ENCODE results near the gene ANKRD9. TPM values are rescaled to one million over a fixed set of nuclear protein-coding genes. Genes with fewer than 3 reads are reported as not detected.
A peak's percentile ranks its signal among the peaks of the same experiment; 100 is the strongest.
"Not testable (repeated sequence)": the region's sequence is repeated elsewhere in the genome, so short reads cannot be mapped to it uniquely, and the experiment has no call there.

Gene ANKRD9
- total RNA-seq = 20.3 and 24.2 TPM in 2 replicates

- DNase-seq = peak; percentile 96
Measured at GRCh38 chr14:102509746-102510615, at the start of gene ANKRD9. Gene ANKRD9 (minus strand): TSS chr14:102509776. CDS start chr14:102507889, 1,887 bp downstream.

GRCh38 chr14:102558556-102558955, 49.0 kb upstream of the ANKRD9 start:
- DNase-seq = no peak

- no peak for DNase-seq
Measured at GRCh38 chr14:102557434-102558226, 48.1 kb upstream of the ANKRD9 start.

- DNase-seq = no peak
Measured at GRCh38 chr14:102556098-102556677, 46.6 kb upstream of the ANKRD9 start.

- DNase-seq = peak; percentile 53
Measured at GRCh38 chr14:102554821-102555819, 45.5 kb upstream of the ANKRD9 start.

- DNase-seq = peak; percentile 18
Measured at GRCh38 chr14:102551995-102552705, 42.6 kb upstream of the ANKRD9 start.

GRCh38 chr14:102550927-102551401, 41.4 kb upstream of the ANKRD9 start:
- not testable (repeated sequence) for DNase-seq

GRCh38 chr14:102548616-102549240, 39.2 kb upstream of the ANKRD9 start:
- no peak for DNase-seq

- no peak for DNase-seq
Measured at GRCh38 chr14:102545461-102546265, 36.1 kb upstream of the ANKRD9 start.

GRCh38 chr14:102544747-102545460, 35.3 kb upstream of the ANKRD9 start:
- DNase-seq = no peak

- no peak for DNase-seq
Measured at GRCh38 chr14:102544046-102544746, 34.6 kb upstream of the ANKRD9 start.

- no peak for DNase-seq
Measured at GRCh38 chr14:102541771-102542170, 32.2 kb upstream of the ANKRD9 start.

GRCh38 chr14:102541029-102541491, 31.5 kb upstream of the ANKRD9 start:
- DNase-seq = not testable (repeated sequence)

- DNase-seq = peak; percentile 30
Measured at GRCh38 chr14:102540315-102541028, 30.9 kb upstream of the ANKRD9 start.

- peak; percentile 69 for DNase-seq
Measured at GRCh38 chr14:102539544-102540314, 30.2 kb upstream of the ANKRD9 start.
